ENCODE results near the gene CMTM4. TPM values are rescaled to one million over a fixed set of nuclear protein-coding genes. Genes with fewer than 3 reads are reported as not detected.

CMTM4 gene
- total RNA-seq, 4 donors from 2014 or later, result 13.7 to 24.0 (median 15.8) TPM

GRCh38 chr16:66711581-66711980, 15.0 kb upstream of the CMTM4 start:
- Histone ChIP-seq H3K36me3 (no peaks in the 10 kb centered on the region), H3K27ac (no peak overlapping the region), H3K4me3 (no peak overlapping the region), H3K9me3 (no peaks in the 10 kb centered on the region), H3K4me1 (peaks cover 0 to 13% (median 4%) of the 10 kb centered on the region in 3 donors), H3K27me3 (no peaks in the 10 kb centered on the region)
- no peak for TF ChIP-seq POLR2A (IDR thresholded peaks at IDR 0.05)
- TF ChIP-seq, protein P1, sequence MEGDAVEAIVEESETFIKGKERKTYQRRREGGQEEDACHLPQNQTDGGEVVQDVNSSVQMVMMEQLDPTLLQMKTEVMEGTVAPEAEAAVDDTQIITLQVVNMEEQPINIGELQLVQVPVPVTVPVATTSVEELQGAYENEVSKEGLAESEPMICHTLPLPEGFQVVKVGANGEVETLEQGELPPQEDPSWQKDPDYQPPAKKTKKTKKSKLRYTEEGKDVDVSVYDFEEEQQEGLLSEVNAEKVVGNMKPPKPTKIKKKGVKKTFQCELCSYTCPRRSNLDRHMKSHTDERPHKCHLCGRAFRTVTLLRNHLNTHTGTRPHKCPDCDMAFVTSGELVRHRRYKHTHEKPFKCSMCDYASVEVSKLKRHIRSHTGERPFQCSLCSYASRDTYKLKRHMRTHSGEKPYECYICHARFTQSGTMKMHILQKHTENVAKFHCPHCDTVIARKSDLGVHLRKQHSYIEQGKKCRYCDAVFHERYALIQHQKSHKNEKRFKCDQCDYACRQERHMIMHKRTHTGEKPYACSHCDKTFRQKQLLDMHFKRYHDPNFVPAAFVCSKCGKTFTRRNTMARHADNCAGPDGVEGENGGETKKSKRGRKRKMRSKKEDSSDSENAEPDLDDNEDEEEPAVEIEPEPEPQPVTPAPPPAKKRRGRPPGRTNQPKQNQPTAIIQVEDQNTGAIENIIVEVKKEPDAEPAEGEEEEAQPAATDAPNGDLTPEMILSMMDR (IDR thresholded peaks at IDR 0.05), result no peak
- intact Hi-C loops (cut with DNase I), result no loop called here
- no peak for DNase-seq

- H3K4me1 ChIP-seq, result peaks cover 0 to 22% (median 17%) of the 10 kb centered on the region in 3 donors
- no peak for DNase-seq
- intact Hi-C loops (cut with DNase I), result no loop called here
Observed at GRCh38 chr16:66706506-66706880, 9.9 kb upstream of the CMTM4 start.

DNA sequence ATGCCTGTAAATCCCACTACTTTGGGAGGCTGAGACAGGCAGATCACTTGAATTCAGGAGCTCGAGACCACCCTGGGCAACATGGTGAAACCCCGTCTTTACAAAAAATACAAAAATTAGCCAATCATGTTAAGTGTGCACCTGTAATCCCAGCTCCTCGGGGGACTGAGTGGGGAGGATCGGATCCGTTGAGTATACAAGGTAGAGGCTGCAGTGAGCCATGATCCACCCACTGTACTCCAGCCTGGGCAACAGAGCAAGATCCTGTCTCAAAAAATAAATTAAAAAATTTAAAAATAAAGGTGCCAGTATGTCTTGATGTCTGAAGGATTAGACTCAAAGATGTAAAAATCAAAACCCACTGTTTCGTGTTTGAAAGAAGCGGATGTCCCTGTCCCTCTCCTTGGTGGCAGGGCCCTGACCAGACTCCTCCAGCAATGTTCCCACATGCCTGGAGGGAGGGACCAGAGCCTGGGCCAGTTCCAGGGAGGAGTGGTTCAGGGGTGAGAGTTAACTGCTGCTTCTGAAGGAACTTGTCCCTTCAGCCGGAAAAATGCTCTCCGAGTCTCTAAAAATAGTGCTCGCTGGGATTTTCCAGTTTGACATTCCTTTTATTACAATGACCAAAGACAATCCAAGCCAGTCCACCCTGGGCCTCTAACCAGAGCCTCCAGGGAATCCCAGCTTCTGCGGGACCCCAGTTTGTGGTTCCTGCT, 9.4 kb upstream of the CMTM4 start:
- H3K36me3 ChIP-seq, result no peaks in the 10 kb centered on the region
- peak overlapping the region in 2 of 4 donors; percentile 4 to 11 for H3K4me3 ChIP-seq
- 58 to 59% methylated on average over 11 of the region's 11 CpGs for WGBS, 2 donors
- intact Hi-C loops (cut with DNase I), result no loop called here
- no peak for DNase-seq
- no peaks in the 10 kb centered on the region for H3K9me3 ChIP-seq
- H3K4me1 ChIP-seq, result peaks cover 0 to 22% (median 17%) of the 10 kb centered on the region in 3 donors
- TF ChIP-seq POLR2A (IDR thresholded peaks at IDR 0.05), result no peak
- TF ChIP-seq, protein P1 (IDR thresholded peaks at IDR 0.05), result no peak
- H3K27ac ChIP-seq, result peak overlapping the region in 3 of 4 donors; percentile 40 to 80 (median 65)
- no peaks in the 10 kb centered on the region for H3K27me3 ChIP-seq

More at GRCh38 chr16:66706506-66706880, 9.9 kb upstream of the CMTM4 start:
- Histone ChIP-seq H3K27ac (peak overlapping the region in 3 of 4 donors; percentile 40 to 80 (median 65)), H3K9me3 (no peaks in the 10 kb centered on the region), H3K4me3 (peak overlapping the region in 2 of 4 donors; percentile 4 to 11), H3K36me3 (no peaks in the 10 kb centered on the region), H3K27me3 (no peaks in the 10 kb centered on the region)
- TF ChIP-seq POLR2A (IDR thresholded peaks at IDR 0.05), result no peak
- TF ChIP-seq, protein P1 (IDR thresholded peaks at IDR 0.05), result no peak
- WGBS, 2 donors, result 4 to 36% methylated on average over 7 to 8 of the region's 8 CpGs

GRCh38 chr16:66703406-66704215, 7.1 kb upstream of the CMTM4 start:
- WGBS, 2 donors, result 42 to 49% methylated on average over 5 to 9 of the region's 9 CpGs
- Histone ChIP-seq H3K4me3 (no peak overlapping the region), H3K9me3 (no peaks in the 10 kb centered on the region), H3K36me3 (no peaks in the 10 kb centered on the region), H3K27me3 (no peaks in the 10 kb centered on the region), H3K27ac (peak overlapping the region in 3 of 4 donors; percentile 7 to 51 (median 23)), H3K4me1 (peaks cover 0 to 22% (median 17%) of the 10 kb centered on the region in 3 donors)
- TF ChIP-seq, protein P1 (IDR thresholded peaks at IDR 0.05), result no peak
- no peak for TF ChIP-seq POLR2A (IDR thresholded peaks at IDR 0.05)
- intact Hi-C loops (cut with DNase I), result no loop called here
- no peak for DNase-seq

DNA sequence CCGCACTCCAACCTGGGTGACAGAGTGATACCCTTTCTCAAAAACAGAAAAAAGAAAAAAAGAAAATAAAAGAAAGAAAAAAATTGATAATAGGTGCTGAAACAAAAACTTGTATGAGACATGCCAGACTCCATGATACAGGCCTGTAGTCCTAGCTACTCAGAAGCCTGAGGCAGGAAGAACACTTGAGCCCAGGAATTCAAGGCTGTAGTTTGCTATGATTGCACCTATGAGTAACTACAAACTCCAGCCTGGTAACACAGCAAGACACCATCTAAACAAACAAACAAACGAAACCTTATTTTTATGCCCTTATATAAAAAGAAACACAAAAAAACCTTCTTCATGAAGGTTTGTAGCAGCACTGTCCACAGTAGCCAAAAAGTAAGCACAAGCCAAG, 5.0 kb upstream of the CMTM4 start:
- no peak overlapping the region for H3K4me3 ChIP-seq
- TF ChIP-seq, protein P1 (IDR thresholded peaks at IDR 0.05), result no peak
- no peak for TF ChIP-seq POLR2A (IDR thresholded peaks at IDR 0.05)
- no peaks in the 10 kb centered on the region for H3K27me3 ChIP-seq
- H3K9me3 ChIP-seq, result no peaks in the 10 kb centered on the region
- intact Hi-C loops (cut with DNase I), result no loop called here
- H3K36me3 ChIP-seq, result no peaks in the 10 kb centered on the region
- DNase-seq, result no peak
- H3K4me1 ChIP-seq, result peaks cover 0 to 27% (median 15%) of the 10 kb centered on the region in 3 donors
- no peak overlapping the region for H3K27ac ChIP-seq
- 93 to 96% methylated on average over 2 of the region's 2 CpGs for WGBS, 2 donors

Measured in esophagus squamous epithelium (tissue), 5 donors.